ENCODE data around the gene TERT.

GRCh38 chr5:1217596-1218206, 77.2 kb downstream of the TERT start:
- TF ChIP-seq EZH2 (IDR thresholded peaks at IDR 0.05; ENCODE audit: borderline replicate concordance, low read depth, low read length, severe bottlenecking): no peak
- TF ChIP-seq, protein P1, sequence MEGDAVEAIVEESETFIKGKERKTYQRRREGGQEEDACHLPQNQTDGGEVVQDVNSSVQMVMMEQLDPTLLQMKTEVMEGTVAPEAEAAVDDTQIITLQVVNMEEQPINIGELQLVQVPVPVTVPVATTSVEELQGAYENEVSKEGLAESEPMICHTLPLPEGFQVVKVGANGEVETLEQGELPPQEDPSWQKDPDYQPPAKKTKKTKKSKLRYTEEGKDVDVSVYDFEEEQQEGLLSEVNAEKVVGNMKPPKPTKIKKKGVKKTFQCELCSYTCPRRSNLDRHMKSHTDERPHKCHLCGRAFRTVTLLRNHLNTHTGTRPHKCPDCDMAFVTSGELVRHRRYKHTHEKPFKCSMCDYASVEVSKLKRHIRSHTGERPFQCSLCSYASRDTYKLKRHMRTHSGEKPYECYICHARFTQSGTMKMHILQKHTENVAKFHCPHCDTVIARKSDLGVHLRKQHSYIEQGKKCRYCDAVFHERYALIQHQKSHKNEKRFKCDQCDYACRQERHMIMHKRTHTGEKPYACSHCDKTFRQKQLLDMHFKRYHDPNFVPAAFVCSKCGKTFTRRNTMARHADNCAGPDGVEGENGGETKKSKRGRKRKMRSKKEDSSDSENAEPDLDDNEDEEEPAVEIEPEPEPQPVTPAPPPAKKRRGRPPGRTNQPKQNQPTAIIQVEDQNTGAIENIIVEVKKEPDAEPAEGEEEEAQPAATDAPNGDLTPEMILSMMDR (IDR thresholded peaks at IDR 0.05; ENCODE audit: borderline replicate concordance, extremely low read depth, low read length, poor library complexity, severe bottlenecking): peak; percentile 47
